ENCODE data around the gene BMP10. TPM values are rescaled to one million over a fixed set of nuclear protein-coding genes. Genes with fewer than 3 reads are reported as not detected.

BMP10 gene
- total RNA-seq, 1 donor from 2014 or later = 0.13 TPM

DNA sequence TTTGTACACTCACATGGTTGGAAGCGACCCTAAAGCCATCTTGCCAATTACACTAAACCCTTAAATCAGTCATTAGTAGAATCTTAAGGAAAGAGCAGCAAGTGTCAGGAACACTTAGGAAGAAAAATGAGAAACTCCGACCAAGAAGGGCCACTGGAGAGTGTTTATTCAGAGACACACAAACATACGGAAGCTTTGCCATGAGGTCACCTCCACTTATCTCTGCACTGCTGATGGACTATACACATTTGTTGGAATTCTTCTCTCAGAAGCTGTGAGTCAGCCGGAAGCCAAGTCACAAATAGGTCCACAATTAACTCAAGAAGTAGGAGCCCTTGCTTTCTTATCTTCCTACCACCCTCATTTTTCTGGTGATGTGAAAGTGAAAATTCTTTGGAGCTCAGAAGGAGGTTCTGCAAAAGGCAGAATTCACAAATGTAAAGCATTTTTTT, 21.6 kb downstream of the BMP10 start:
- Mint-ChIP-seq H3K4me1 (peaks cover 6% of the 10 kb centered on the region), H3K4me3 (no peak overlapping the region), H3K27me3 (ENCODE audit: low read depth) (peaks cover 31% of the 10 kb centered on the region), H3K9me3 (no peaks in the 10 kb centered on the region), H3K27ac (no peak overlapping the region), H3K36me3 (no peaks in the 10 kb centered on the region)
- DNase-seq (ENCODE audit: low spot score in 2 of 2, unreplicated experiment in 2 of 2) = no peak
- TF ChIP-seq, protein P1, sequence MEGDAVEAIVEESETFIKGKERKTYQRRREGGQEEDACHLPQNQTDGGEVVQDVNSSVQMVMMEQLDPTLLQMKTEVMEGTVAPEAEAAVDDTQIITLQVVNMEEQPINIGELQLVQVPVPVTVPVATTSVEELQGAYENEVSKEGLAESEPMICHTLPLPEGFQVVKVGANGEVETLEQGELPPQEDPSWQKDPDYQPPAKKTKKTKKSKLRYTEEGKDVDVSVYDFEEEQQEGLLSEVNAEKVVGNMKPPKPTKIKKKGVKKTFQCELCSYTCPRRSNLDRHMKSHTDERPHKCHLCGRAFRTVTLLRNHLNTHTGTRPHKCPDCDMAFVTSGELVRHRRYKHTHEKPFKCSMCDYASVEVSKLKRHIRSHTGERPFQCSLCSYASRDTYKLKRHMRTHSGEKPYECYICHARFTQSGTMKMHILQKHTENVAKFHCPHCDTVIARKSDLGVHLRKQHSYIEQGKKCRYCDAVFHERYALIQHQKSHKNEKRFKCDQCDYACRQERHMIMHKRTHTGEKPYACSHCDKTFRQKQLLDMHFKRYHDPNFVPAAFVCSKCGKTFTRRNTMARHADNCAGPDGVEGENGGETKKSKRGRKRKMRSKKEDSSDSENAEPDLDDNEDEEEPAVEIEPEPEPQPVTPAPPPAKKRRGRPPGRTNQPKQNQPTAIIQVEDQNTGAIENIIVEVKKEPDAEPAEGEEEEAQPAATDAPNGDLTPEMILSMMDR (IDR thresholded peaks at IDR 0.05; ENCODE audit: unreplicated experiment) = no peak

DNA sequence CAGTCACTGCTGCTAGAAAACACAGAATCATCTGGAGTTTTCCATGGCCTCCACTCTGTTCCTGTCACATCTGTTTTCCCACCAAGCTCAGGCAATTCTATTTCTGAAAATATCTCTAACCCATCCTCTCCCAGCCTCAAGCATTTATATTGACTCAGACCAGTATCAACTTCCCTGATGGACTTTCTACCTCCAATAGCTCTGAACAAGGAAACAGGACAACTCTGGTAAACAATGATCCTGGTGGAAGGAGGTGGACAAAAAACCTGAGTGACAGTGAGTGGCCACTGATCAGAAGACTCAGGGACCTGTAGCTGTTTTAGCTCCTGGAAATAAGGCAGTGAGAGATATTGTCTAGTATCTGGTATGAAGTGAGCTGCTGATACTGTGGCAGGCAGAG, 23.4 kb downstream of the BMP10 start:
- Mint-ChIP-seq H3K9me3 (peaks cover 4% of the 10 kb centered on the region), H3K4me3 (no peak overlapping the region), H3K36me3 (no peaks in the 10 kb centered on the region), H3K4me1 (peaks cover 6% of the 10 kb centered on the region), H3K27ac (no peak overlapping the region), H3K27me3 (ENCODE audit: low read depth) (peaks cover 42% of the 10 kb centered on the region)
- TF ChIP-seq, protein P1 (IDR thresholded peaks at IDR 0.05; ENCODE audit: unreplicated experiment) = no peak
- no peak for DNase-seq (ENCODE audit: low spot score in 2 of 2, unreplicated experiment in 2 of 2)

DNA sequence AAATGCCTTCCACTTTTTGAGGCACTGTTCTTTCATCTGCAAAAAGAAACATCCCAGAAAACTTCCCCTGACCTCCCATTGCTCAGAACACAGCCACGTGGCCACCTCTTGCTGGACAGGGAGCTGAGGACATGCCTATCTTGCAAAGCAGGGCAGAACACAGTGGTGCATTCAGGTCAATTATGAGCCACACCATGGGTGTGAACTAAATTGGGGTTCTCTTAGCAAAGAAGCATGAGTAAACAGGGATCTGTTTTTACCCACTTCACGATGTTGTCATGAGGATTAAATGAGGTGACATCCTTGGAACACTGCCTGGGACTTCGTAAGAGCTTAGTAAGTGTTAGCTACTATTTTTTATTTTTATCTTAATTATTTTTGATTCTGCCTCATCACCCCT, 25.1 kb downstream of the BMP10 start:
- H3K27me3 Mint-ChIP-seq (ENCODE audit: low read depth) = peaks cover 42% of the 10 kb centered on the region
- H3K27ac Mint-ChIP-seq = no peak overlapping the region
- peaks cover 6% of the 10 kb centered on the region for H3K4me1 Mint-ChIP-seq
- peaks cover 4% of the 10 kb centered on the region for H3K9me3 Mint-ChIP-seq
- no peak overlapping the region for H3K4me3 Mint-ChIP-seq
- no peak for DNase-seq (ENCODE audit: low spot score in 2 of 2, unreplicated experiment in 2 of 2)
- TF ChIP-seq, protein P1 (IDR thresholded peaks at IDR 0.05; ENCODE audit: unreplicated experiment) = no peak
- no peaks in the 10 kb centered on the region for H3K36me3 Mint-ChIP-seq

DNA sequence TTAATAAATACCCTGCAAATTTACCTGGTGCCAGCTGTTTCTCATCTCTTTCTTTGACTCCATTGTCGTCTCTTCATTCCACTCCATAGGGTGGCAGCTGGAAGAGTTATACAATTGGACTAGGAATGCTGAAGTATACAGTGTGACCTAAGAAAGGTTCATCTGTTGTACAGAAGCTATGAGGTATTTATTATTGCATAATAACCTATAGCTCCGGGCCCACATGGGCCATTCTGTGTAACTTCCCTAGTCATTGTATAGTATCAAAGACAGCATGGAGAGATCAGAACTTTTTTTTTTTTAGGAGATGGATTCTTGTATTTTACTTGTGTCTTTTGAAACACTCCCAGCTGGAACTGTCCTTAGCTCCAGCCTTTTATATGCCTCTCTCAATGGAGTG, 26.2 kb downstream of the BMP10 start:
- H3K27me3 Mint-ChIP-seq (ENCODE audit: low read depth) = peaks cover 42% of the 10 kb centered on the region
- no peak for DNase-seq (ENCODE audit: low spot score in 2 of 2, unreplicated experiment in 2 of 2)
- H3K36me3 Mint-ChIP-seq = no peaks in the 10 kb centered on the region

GRCh38 chr2:68839260-68839833, 31.9 kb downstream of the BMP10 start:
- Mint-ChIP-seq H3K27ac (no peak overlapping the region), H3K36me3 (no peaks in the 10 kb centered on the region), H3K4me3 (no peak overlapping the region), H3K9me3 (peaks cover 4% of the 10 kb centered on the region), H3K27me3 (ENCODE audit: low read depth) (peaks cover 16% of the 10 kb centered on the region), H3K4me1 (no peaks in the 10 kb centered on the region)
- TF ChIP-seq, protein P1 (IDR thresholded peaks at IDR 0.05; ENCODE audit: unreplicated experiment) = no peak
- no peak for DNase-seq (ENCODE audit: low spot score in 2 of 2, unreplicated experiment in 2 of 2)

More for the DNA sequence above, 26.2 kb downstream of the BMP10 start:
- H3K4me3 Mint-ChIP-seq = no peak overlapping the region
- no peaks in the 10 kb centered on the region for H3K4me1 Mint-ChIP-seq
- TF ChIP-seq, protein P1 (IDR thresholded peaks at IDR 0.05; ENCODE audit: unreplicated experiment) = no peak
- no peak overlapping the region for H3K27ac Mint-ChIP-seq
- peaks cover 4% of the 10 kb centered on the region for H3K9me3 Mint-ChIP-seq

Data from mesothelial cell of epicardium (in vitro differentiated cells).